Hepatic stellate cell (primary cell): ENCODE measurements around the gene CMKLR1.
A peak's percentile ranks its signal among the peaks of the same experiment; 100 is the strongest.

Experiments
- DNase-seq: peaks from one replicate; pipeline ENCODE4 v3.0.0; 2011; ENCODE audit warnings: low spot score

CMKLR1 gene

GRCh38 chr12:108361606-108362005 is 22.5 kb upstream of the CMKLR1 start:
- DNase-seq, result no peak

GRCh38 chr12:108360487-108360886 is 21.4 kb upstream of the CMKLR1 start:
- DNase-seq, result no peak

GRCh38 chr12:108360057-108360456 is 20.9 kb upstream of the CMKLR1 start:
- no peak for DNase-seq

GRCh38 chr12:108358580-108358965 is 19.5 kb upstream of the CMKLR1 start:
- no peak for DNase-seq

- no peak for DNase-seq
These were observed 18.9 kb upstream of the CMKLR1 start for GRCh38 chr12:108357834-108358579.

GRCh38 chr12:108356835-108357806 is 18.0 kb upstream of the CMKLR1 start:
- no peak for DNase-seq

- no peak for DNase-seq
These were observed 16.0 kb upstream of the CMKLR1 start for GRCh38 chr12:108355069-108355468.

GRCh38 chr12:108352591-108352990 is 13.5 kb upstream of the CMKLR1 start:
- DNase-seq, result no peak

- no peak for DNase-seq
These were observed 11.4 kb upstream of the CMKLR1 start for GRCh38 chr12:108350511-108350910.

- DNase-seq, result peak; percentile 41
These were observed 10.2 kb upstream of the CMKLR1 start for GRCh38 chr12:108349278-108349688.

GRCh38 chr12:108348842-108349241 is 9.7 kb upstream of the CMKLR1 start:
- DNase-seq, result no peak

- DNase-seq, result no peak
These were observed 7.9 kb upstream of the CMKLR1 start for GRCh38 chr12:108346727-108347710.

- DNase-seq, result no peak
These were observed 6.9 kb upstream of the CMKLR1 start for GRCh38 chr12:108345716-108346633.

GRCh38 chr12:108342985-108343384 is 3.9 kb upstream of the CMKLR1 start:
- DNase-seq, result no peak

- DNase-seq, result no peak
These were observed 3.0 kb upstream of the CMKLR1 start for GRCh38 chr12:108341854-108342847.

- DNase-seq, result no peak
These were observed 2.2 kb upstream of the CMKLR1 start for GRCh38 chr12:108341356-108341755.

GRCh38 chr12:108340037-108340436 is 926 bp upstream of the CMKLR1 start:
- DNase-seq, result no peak

GRCh38 chr12:108337235-108338223 is 1.6 kb downstream of the CMKLR1 start:
- DNase-seq, result peak; percentile 42
